Aorta (tissue), 5 donors: ENCODE measurements around the gene TCERG1. TPM values are rescaled to one million over a fixed set of nuclear protein-coding genes. Genes with fewer than 3 reads are reported as not detected.
A peak's percentile ranks its signal among the peaks of the same experiment; 100 is the strongest.

Experiments used
- ATAC-seq: fragments of 200-7000 bp; cut with Tn5 transposase; one replicate; pipeline ENCODE4 v1.9.1; 2022; ENCODE audit warnings: moderate library complexity; ENCODE audit not compliant: low FRiP score
- DNase-seq, 2 donors: peaks; one replicate each; pipeline ENCODE4 v3.0.0-alpha.2; 2020
- H3K27ac ChIP-seq, 2 donors: one replicate each; pipeline ENCODE4 v1.5.1; 2013; ENCODE audit warnings: low read length in 2 of 2, mild to moderate bottlenecking in 2 of 2, moderate library complexity in 2 of 2, control low read depth in 1 of 2, inconsistent platforms in 1 of 2, low read depth in 1 of 2
- H3K27me3 ChIP-seq, 2 donors: one replicate each; pipeline ENCODE4 v1.6.1; 2013; ENCODE audit warnings: control low read depth in 1 of 2, low read length in 1 of 2, mild to moderate bottlenecking in 1 of 2, moderate library complexity in 1 of 2; ENCODE audit not compliant: insufficient read depth in 2 of 2, control insufficient read depth in 1 of 2
- H3K36me3 ChIP-seq, 2 donors: one replicate each; pipeline ENCODE4 v1.6.1; 2013; ENCODE audit warnings: control low read depth in 1 of 2, low read length in 1 of 2, mild to moderate bottlenecking in 1 of 2; ENCODE audit not compliant: insufficient read depth in 2 of 2, control insufficient read depth in 1 of 2
- H3K4me1 ChIP-seq, 2 donors: one replicate each; pipeline ENCODE4 v1.6.1; 2013; ENCODE audit warnings: low read length in 2 of 2, control low read depth in 1 of 2, mild to moderate bottlenecking in 1 of 2, moderate library complexity in 1 of 2; ENCODE audit not compliant: insufficient read depth in 2 of 2, control insufficient read depth in 1 of 2
- H3K4me3 ChIP-seq, 2 donors: one replicate each; pipeline ENCODE4 v1.5.1; 2013; ENCODE audit warnings: low read length in 2 of 2, control low read depth in 1 of 2, mild to moderate bottlenecking in 1 of 2
- H3K9me3 ChIP-seq: one replicate; pipeline ENCODE4 v1.6.1; 2013; ENCODE audit warnings: mild to moderate bottlenecking, low read length; ENCODE audit not compliant: control insufficient read depth
- WGBS, 2 donors: extraction: QIAGEN DNeasy Blood & Tissue Kit; methylation state at CpG; one replicate each; pipeline ENCODE4 v1.1.7; 2013; 5-methylcytosine and 5-hydroxymethylcytosine counted together
- intact Hi-C, 2 donors: fragments of 100-400 bp; cut with DNase I; formaldehyde crosslinking; loops; one replicate each; pipeline versions ENCODE4 v1.14.2 to v1.15.0; 2022
- polyA plus RNA-seq, 2 donors: library from polyadenylated mRNA; stranded (reverse); fragments of 200-250 nt; gene quantifications; one replicate each; pipeline ENCODE4 v1.2.3, GENCODE V29; 2013
- total RNA-seq, 2 donors: library from RNA; stranded (reverse); fragmentation: NEBNext Ultra II Directional; extraction: Animal tissue kit (Norgen Biotek cat#: 25700); gene quantifications; one replicate each; pipeline ENCODE4 v1.2.1, GENCODE V29; 2021
- donor health status: healthy with polysubstance abuse.
- donor health status: Bipolar disorder and iron deficiency.
- donor health status: DM: no; HTN: no; CAD: no.
- donor health status: DM: no; HTN: no; CAD: no.
- donor health status: DM: yes; HTN: yes; CAD: no.

The TCERG1 gene
- total and polyA plus RNA-seq, 4 donors: 11.1 to 68.7 (median 43.4) TPM

GRCh38 chr5:146466521-146467349 lies 19.6 kb downstream of the TCERG1 start:
- WGBS, 2 donors: 51 to 53% methylated on average over 3 of the region's 3 CpGs
- Histone ChIP-seq H3K27ac (no peak overlapping the region), H3K4me1 (no peaks in the 10 kb centered on the region), H3K9me3 (no peaks in the 10 kb centered on the region), H3K36me3 (peaks cover 3 to 6% of the 10 kb centered on the region in 2 donors), H3K4me3 (no peak overlapping the region), H3K27me3 (no peaks in the 10 kb centered on the region)
- ATAC-seq: no peak
- intact Hi-C loops: no loop called here
- DNase-seq: no peak

GRCh38 chr5:146467760-146468159 lies 20.6 kb downstream of the TCERG1 start:
- intact Hi-C loops: no loop called here
- Histone ChIP-seq H3K36me3 (peaks cover 3 to 6% of the 10 kb centered on the region in 2 donors), H3K9me3 (no peaks in the 10 kb centered on the region), H3K27me3 (no peaks in the 10 kb centered on the region), H3K27ac (no peak overlapping the region), H3K4me1 (no peaks in the 10 kb centered on the region), H3K4me3 (no peak overlapping the region)
- ATAC-seq (no peak), DNase-seq (no peak)
- WGBS, 2 donors: 92 to 97% methylated on average over 1 of the region's 1 CpG

GRCh38 chr5:146474065-146474464 lies 26.9 kb downstream of the TCERG1 start:
- H3K36me3 ChIP-seq: peaks cover 7% of the 10 kb centered on the region in 2 donors
- no peak overlapping the region for H3K4me3 ChIP-seq
- WGBS, 2 donors: 96 to 98% methylated on average over 1 of the region's 1 CpG
- DNase-seq (no peak), ATAC-seq (no peak)
- no peaks in the 10 kb centered on the region for H3K27me3 ChIP-seq
- H3K27ac ChIP-seq: no peak overlapping the region
- intact Hi-C loops: no loop called here
- no peaks in the 10 kb centered on the region for H3K9me3 ChIP-seq
- H3K4me1 ChIP-seq: no peaks in the 10 kb centered on the region

GRCh38 chr5:146475190-146475780 lies 28.2 kb downstream of the TCERG1 start:
- intact Hi-C loops: no loop called here
- DNase-seq (no peak), ATAC-seq (no peak)
- H3K36me3 ChIP-seq: peaks cover 7% of the 10 kb centered on the region in 2 donors
- no peaks in the 10 kb centered on the region for H3K27me3 ChIP-seq
- no peak overlapping the region for H3K4me3 ChIP-seq
- H3K27ac ChIP-seq: no peak overlapping the region
- H3K4me1 ChIP-seq: no peaks in the 10 kb centered on the region
- WGBS, 2 donors: 75 to 82% methylated on average over 4 of the region's 4 CpGs
- no peaks in the 10 kb centered on the region for H3K9me3 ChIP-seq

- ATAC-seq (no peak), DNase-seq (no peak)
- H3K9me3 ChIP-seq: no peaks in the 10 kb centered on the region
- WGBS, 2 donors: 73 to 84% methylated on average over 1 of the region's 1 CpG
- H3K4me1 ChIP-seq: no peaks in the 10 kb centered on the region
- H3K4me3 ChIP-seq: no peak overlapping the region
- no peaks in the 10 kb centered on the region for H3K27me3 ChIP-seq
- peaks cover 7 to 9% of the 10 kb centered on the region in 2 donors for H3K36me3 ChIP-seq
- intact Hi-C loops: no loop called here
- H3K27ac ChIP-seq: no peak overlapping the region
These were observed 28.8 kb downstream of the TCERG1 start for GRCh38 chr5:146475906-146476305.

GRCh38 chr5:146482775-146483174 lies 35.6 kb downstream of the TCERG1 start:
- H3K4me3 ChIP-seq: no peak overlapping the region
- no peaks in the 10 kb centered on the region for H3K9me3 ChIP-seq
- H3K4me1 ChIP-seq: no peaks in the 10 kb centered on the region
- no peak overlapping the region for H3K27ac ChIP-seq
- 93 to 94% methylated on average over 2 of the region's 2 CpGs for WGBS, 2 donors
- H3K36me3 ChIP-seq: peaks cover 0 to 2% of the 10 kb centered on the region in 2 donors
- intact Hi-C loops: no loop called here
- ATAC-seq (no peak), DNase-seq (no peak)
- H3K27me3 ChIP-seq: no peaks in the 10 kb centered on the region

- intact Hi-C loops: no loop called here
- H3K27me3 ChIP-seq: no peaks in the 10 kb centered on the region
- no peaks in the 10 kb centered on the region for H3K4me1 ChIP-seq
- H3K4me3 ChIP-seq: no peak overlapping the region
- no peak overlapping the region for H3K27ac ChIP-seq
- H3K36me3 ChIP-seq: peaks cover 0 to 2% of the 10 kb centered on the region in 2 donors
- H3K9me3 ChIP-seq: no peaks in the 10 kb centered on the region
- no peak for DNase-seq
- no peak for ATAC-seq
These were observed 37.7 kb downstream of the TCERG1 start for GRCh38 chr5:146484714-146485391.

GRCh38 chr5:146490089-146490843 lies 43.1 kb downstream of the TCERG1 start:
- Histone ChIP-seq H3K9me3 (no peaks in the 10 kb centered on the region), H3K27ac (peak overlapping the region in 1 of 2 donors; percentile 57), H3K4me1 (no peaks in the 10 kb centered on the region), H3K27me3 (no peaks in the 10 kb centered on the region), H3K4me3 (no peak overlapping the region), H3K36me3 (no peaks in the 10 kb centered on the region)
- ATAC-seq (no peak), DNase-seq (no peak)
- intact Hi-C loops: no loop called here
- 32 to 36% methylated on average over 3 of the region's 3 CpGs for WGBS, 2 donors
